Smooth muscle cell (in vitro differentiated cells): ENCODE data around the gene TFAP2E. TPM values are rescaled to one million over a fixed set of nuclear protein-coding genes. Genes with fewer than 3 reads are reported as not detected.

Source experiments
- DNase-seq: peaks from one replicate; lab custom pipeline; 2025; ENCODE audit not compliant: unreplicated experiment; lab: John Stamatoyannopoulos, UW
- H2AFZ ChIP-seq: fragments of 200-600 bp; sonication (generic); 2 replicates; pipeline ENCODE4 v1.6.0; 2016; ENCODE audit warnings: antibody characterized with exemption, low read depth, mild to moderate bottlenecking
- H3F3A ChIP-seq: fragments of 200-600 bp; sonication (generic); 2 replicates; pipeline ENCODE4 v1.6.0; 2017; ENCODE audit warnings: antibody characterized with exemption, low read depth
- H3K27ac ChIP-seq: fragments of 200-600 bp; sonication (generic); 2 replicates; pipeline ENCODE4 v1.5.1; 2016; ENCODE audit warnings: low read depth, mild to moderate bottlenecking
- H3K27me3 ChIP-seq: fragments of 200-600 bp; sonication (generic); 2 replicates; pipeline ENCODE4 v1.6.1; 2016; ENCODE audit warnings: low read depth, mild to moderate bottlenecking
- H3K36me3 ChIP-seq: fragments of 200-600 bp; sonication (generic); 2 replicates; pipeline ENCODE4 v1.5.1; 2016; ENCODE audit warnings: low read depth
- H3K4me1 ChIP-seq: fragments of 200-600 bp; sonication (generic); 2 replicates; pipeline ENCODE4 v1.5.1; 2016; ENCODE audit warnings: low read depth
- H3K4me2 ChIP-seq: fragments of 200-600 bp; sonication (generic); 2 replicates; pipeline ENCODE4 v1.6.0; 2016; ENCODE audit warnings: mild to moderate bottlenecking
- H3K4me3 ChIP-seq: fragments of 200-600 bp; sonication (generic); 2 replicates; pipeline ENCODE4 v1.5.1; 2016; ENCODE audit warnings: mild to moderate bottlenecking
- H3K79me2 ChIP-seq: fragments of 200-600 bp; sonication (generic); 2 replicates; pipeline ENCODE4 v1.6.0; 2016; ENCODE audit warnings: low read depth, mild to moderate bottlenecking
- H3K9ac ChIP-seq: fragments of 200-600 bp; sonication (generic); 2 replicates; pipeline ENCODE4 v1.6.0; 2016; ENCODE audit warnings: low read depth
- H3K9me3 ChIP-seq: fragments of 200-600 bp; sonication (generic); replicated peaks from 2 replicates; pipeline ENCODE4 v1.5.1; 2016; ENCODE audit warnings: low read depth
- H4K20me1 ChIP-seq: fragments of 200-600 bp; sonication (generic); 2 replicates; pipeline ENCODE4 v1.6.0; 2016; ENCODE audit warnings: low read depth
- WGBS: methylation state at CpG from one replicate; pipeline ENCODE4 v1.1.7; 2016; ENCODE audit warnings: low lambda C conversion rate; 5-methylcytosine and 5-hydroxymethylcytosine counted together
- polyA plus RNA-seq: library from polyadenylated mRNA; unstranded; fragments of >200 nt; fragmentation: Nextera tagmentation; extraction: Ambion mirVana; gene quantifications from 2 replicates; pipeline ENCODE4 v1.2.1, GENCODE V29; 2016
- total RNA-seq: library from RNA; depleted of rRNA; stranded (reverse); fragments of >200 nt; gene quantifications from 2 replicates; pipeline ENCODE4 v1.2.3, GENCODE V29; 2014
- TF ChIP-seq, protein P1 (sequence below): fragments of 200-600 bp; sonication (generic); IDR thresholded peaks from 2 replicates; pipeline ENCODE4 v1.5.1; 2017; ENCODE audit warnings: borderline replicate concordance, mild to moderate bottlenecking, antibody characterized with exemption; ENCODE audit not compliant: insufficient read depth, poor library complexity, severe bottlenecking

TFAP2E gene
- total and polyA plus RNA-seq, 2 experiments from 2014 or later, result 0.30 to 0.36 TPM

DNA sequence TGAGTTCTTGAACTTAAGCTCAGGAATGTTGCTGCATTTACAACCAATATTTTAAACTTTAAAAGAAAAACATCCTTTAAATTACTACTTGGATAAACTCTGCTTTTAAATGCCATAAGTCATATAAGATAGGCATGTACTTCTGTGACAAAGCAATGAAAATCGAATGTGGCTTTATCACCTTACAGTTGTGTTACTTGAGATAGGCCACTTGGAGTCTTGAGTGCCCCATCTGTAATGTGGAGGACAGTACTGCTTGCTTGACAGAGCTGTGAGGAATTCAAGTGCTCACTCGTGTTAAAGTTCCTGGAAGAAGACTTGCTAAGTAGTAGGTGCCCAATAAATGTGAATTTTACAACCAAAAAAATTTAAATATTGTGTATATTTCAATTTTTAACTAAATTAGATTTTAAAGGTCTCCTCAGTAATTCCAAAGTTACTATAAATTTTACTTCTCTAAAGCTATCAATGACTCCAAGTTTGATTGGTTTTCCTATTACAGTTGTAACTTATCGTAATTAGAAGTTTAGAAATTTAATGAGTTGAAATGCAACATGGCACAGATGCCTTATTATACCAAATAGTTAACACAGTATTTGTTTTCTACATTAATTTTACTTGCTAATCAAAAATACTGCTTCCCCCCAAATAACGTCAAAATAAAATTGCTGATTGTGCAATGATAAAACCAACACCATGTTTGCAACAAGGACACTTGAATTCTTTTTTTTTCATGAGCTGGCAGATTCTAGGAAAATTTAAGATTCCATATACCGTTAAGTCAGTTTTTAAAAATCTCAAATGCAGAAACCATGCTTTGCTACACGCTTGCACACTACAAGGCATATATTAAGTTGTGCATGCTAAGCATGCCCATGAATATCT lies 46.4 kb downstream of the TFAP2E start:
- H3K4me2 ChIP-seq, result no peak overlapping the region
- H3K4me1 ChIP-seq, result no peaks in the 10 kb centered on the region
- no peak overlapping the region for H3K9ac ChIP-seq
- no peaks in the 10 kb centered on the region for H3K36me3 ChIP-seq
- H2AFZ ChIP-seq, result no peak overlapping the region
- H4K20me1 ChIP-seq, result peaks cover 92% of the 10 kb centered on the region
- no peak overlapping the region for H3K27ac ChIP-seq
- 89% methylated on average over 6 of the region's 6 CpGs for WGBS
- H3K9me3 ChIP-seq, result no peaks in the 10 kb centered on the region
- TF ChIP-seq, protein P1, sequence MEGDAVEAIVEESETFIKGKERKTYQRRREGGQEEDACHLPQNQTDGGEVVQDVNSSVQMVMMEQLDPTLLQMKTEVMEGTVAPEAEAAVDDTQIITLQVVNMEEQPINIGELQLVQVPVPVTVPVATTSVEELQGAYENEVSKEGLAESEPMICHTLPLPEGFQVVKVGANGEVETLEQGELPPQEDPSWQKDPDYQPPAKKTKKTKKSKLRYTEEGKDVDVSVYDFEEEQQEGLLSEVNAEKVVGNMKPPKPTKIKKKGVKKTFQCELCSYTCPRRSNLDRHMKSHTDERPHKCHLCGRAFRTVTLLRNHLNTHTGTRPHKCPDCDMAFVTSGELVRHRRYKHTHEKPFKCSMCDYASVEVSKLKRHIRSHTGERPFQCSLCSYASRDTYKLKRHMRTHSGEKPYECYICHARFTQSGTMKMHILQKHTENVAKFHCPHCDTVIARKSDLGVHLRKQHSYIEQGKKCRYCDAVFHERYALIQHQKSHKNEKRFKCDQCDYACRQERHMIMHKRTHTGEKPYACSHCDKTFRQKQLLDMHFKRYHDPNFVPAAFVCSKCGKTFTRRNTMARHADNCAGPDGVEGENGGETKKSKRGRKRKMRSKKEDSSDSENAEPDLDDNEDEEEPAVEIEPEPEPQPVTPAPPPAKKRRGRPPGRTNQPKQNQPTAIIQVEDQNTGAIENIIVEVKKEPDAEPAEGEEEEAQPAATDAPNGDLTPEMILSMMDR, result no peak
- H3K27me3 ChIP-seq, result no peaks in the 10 kb centered on the region
- H3K79me2 ChIP-seq, result peaks cover 47% of the 10 kb centered on the region
- no peak overlapping the region for H3K4me3 ChIP-seq
- H3F3A ChIP-seq, result no peaks in the 10 kb centered on the region
- no peak for DNase-seq

DNA sequence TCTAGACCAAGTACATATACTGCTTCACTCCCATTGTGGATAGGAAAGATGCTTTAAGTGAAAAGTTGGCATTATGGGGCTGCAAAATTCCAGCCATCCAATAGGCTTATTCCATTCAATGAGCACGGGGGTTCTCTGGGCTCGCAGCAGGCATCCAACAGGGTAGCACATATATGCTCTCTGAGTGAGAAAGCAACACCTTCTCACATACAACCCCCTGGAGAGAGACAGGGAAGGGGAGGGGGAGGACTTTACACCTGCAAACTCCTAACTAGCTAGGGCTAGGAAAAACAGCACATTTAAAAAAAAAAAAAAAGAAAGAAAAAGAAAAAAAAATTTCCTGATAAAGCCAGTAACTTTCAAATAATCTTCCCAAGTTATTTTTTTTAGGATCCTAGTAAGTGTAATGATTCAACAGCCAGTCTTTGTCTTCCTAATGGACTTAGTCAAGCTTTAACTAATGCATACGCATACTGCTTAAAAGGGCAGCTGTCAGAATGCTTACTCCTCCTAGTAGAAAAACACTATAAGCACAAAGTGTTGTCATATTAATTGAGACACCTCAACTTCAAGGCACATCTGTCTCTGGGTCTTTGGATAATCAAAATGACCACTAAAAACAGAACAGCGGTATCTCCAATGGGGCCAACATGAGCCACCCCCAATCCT lies 49.5 kb downstream of the TFAP2E start:
- H3K4me2 ChIP-seq, result no peak overlapping the region
- peaks cover 41% of the 10 kb centered on the region for H3K79me2 ChIP-seq
- no peaks in the 10 kb centered on the region for H3K27me3 ChIP-seq
- no peak overlapping the region for H3K9ac ChIP-seq
- H3F3A ChIP-seq, result no peaks in the 10 kb centered on the region
- H2AFZ ChIP-seq, result no peak overlapping the region
- no peak for DNase-seq
- no peak overlapping the region for H3K27ac ChIP-seq
- TF ChIP-seq, protein P1, result no peak
- no peak overlapping the region for H3K4me3 ChIP-seq
- H3K36me3 ChIP-seq, result no peaks in the 10 kb centered on the region
- H3K9me3 ChIP-seq, result no peaks in the 10 kb centered on the region
- peaks cover 88% of the 10 kb centered on the region for H4K20me1 ChIP-seq
- no peaks in the 10 kb centered on the region for H3K4me1 ChIP-seq
- 83% methylated on average over 4 of the region's 4 CpGs for WGBS

DNA sequence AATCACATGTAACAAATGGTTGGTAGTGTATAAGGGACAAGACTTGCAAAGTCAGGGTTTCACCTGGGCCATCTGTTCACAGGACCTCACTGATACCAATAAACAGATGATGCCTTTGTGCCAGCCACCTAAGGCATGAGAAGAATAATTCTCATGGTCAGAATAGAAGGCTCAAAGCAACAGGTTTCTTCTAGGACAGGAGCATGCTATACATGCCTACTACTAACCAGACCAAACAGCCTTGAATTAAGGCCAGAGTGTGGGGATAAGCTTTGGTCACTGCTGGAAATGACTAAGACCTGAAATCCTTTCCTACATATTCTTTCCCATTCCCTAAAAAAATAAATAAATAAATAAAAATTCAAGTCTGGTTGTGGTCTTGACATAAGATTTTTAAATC lies 50.7 kb downstream of the TFAP2E start:
- no peak overlapping the region for H3K27ac ChIP-seq
- H3K4me2 ChIP-seq, result no peak overlapping the region
- no peak for DNase-seq
- H3K9ac ChIP-seq, result no peak overlapping the region
- H4K20me1 ChIP-seq, result peaks cover 92% of the 10 kb centered on the region
- peaks cover 42% of the 10 kb centered on the region for H3K79me2 ChIP-seq
- no peak overlapping the region for H3K4me3 ChIP-seq
- H3K9me3 ChIP-seq, result no peaks in the 10 kb centered on the region
- H3F3A ChIP-seq, result no peaks in the 10 kb centered on the region
- TF ChIP-seq, protein P1, result no peak
- H3K27me3 ChIP-seq, result no peaks in the 10 kb centered on the region
- H2AFZ ChIP-seq, result no peak overlapping the region
- no peaks in the 10 kb centered on the region for H3K36me3 ChIP-seq
- no peaks in the 10 kb centered on the region for H3K4me1 ChIP-seq

DNA sequence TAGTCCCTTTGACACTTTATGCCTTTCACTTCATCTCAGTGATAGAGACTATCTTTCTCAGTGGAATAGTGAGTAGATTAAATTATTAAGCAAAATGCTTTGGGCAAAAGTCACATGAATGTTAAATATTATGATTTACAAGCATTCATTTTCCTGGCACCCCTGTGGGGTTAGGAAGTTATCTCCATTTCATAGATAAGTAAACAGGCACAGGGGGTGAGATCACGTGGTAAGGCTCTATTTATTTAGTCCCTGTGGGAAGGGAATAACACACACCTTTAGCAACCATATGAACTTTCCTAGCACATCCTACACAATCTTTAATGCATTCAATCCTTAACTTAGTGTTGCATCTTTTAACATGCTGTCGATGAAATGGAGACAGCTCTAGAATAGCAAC lies 55.9 kb downstream of the TFAP2E start:
- peaks cover 32% of the 10 kb centered on the region for H3K79me2 ChIP-seq
- no peak for DNase-seq
- no peak overlapping the region for H2AFZ ChIP-seq
- TF ChIP-seq, protein P1, result no peak
- no peaks in the 10 kb centered on the region for H3K4me1 ChIP-seq
- peaks cover 70% of the 10 kb centered on the region for H4K20me1 ChIP-seq
- no peaks in the 10 kb centered on the region for H3K9me3 ChIP-seq
- no peaks in the 10 kb centered on the region for H3K27me3 ChIP-seq
- WGBS, result 93% methylated on average over 2 of the region's 2 CpGs
- no peaks in the 10 kb centered on the region for H3F3A ChIP-seq
- H3K4me2 ChIP-seq, result no peak overlapping the region
- H3K4me3 ChIP-seq, result no peak overlapping the region
- no peak overlapping the region for H3K9ac ChIP-seq
- peaks cover 23% of the 10 kb centered on the region for H3K36me3 ChIP-seq
- H3K27ac ChIP-seq, result no peak overlapping the region
